GM18858 (cell line): Measurements from ENCODE around the gene RBM15B.

ENCODE experiments used
- ATAC-seq: cut with Tn5 transposase; IDR thresholded peaks from one replicate; pipeline ENCODE4 v1.9.1; 2021; ENCODE audit not compliant: unreplicated experiment

RBM15B gene

DNA sequence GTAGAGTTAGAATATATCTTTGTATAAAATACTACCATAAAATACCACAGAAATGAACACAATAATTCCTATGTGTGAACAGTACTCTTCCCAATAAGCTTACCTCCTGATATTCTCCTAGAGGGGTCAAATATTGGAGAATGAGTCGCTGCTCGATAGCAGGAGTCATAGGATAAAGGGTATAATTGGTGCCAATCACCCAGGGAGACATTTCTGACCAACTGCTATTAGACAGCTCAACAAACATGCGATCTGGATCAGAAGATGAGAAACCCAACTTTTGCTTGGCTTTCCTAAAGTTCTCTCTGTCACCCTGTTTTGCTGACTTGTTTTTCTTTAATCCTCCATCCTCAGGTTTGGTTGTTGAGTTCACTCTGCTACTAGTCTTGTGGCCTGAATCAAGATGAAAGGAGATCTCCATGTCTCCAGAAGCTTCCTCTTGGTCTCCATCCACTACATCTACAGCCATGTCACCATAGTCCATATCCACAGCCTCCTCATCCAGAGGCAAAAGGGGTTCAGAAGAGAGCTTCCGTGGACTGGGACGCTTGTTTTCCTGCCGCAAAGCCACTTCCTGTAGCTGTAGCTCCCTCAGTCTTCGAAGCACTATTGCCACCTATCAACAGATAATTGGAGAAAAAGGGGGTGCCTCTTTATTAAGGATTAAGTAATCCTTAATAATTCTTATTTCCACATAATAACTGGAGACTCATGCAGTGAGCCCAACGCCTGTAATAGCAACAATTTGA, 50.4 kb downstream of the RBM15B start:
- no peak for ATAC-seq

- no peak for ATAC-seq
These were observed 54.6 kb downstream of the RBM15B start for GRCh38 chr3:51445544-51446280.
